HK-2 (cell line): ENCODE measurements around the gene ESAM.

Experiments used
- DNase-seq: peaks from one replicate; pipeline ENCODE4 v3.0.0-alpha.2; 2018; ENCODE audit not compliant: unreplicated experiment

The ESAM gene

GRCh38 chr11:124753205-124753604 is 8.9 kb downstream of the ESAM start:
- no peak for DNase-seq

- DNase-seq, result no peak
Observed at GRCh38 chr11:124752471-124753102, 9.5 kb downstream of the ESAM start.

GRCh38 chr11:124751741-124752470 is 10.2 kb downstream of the ESAM start, which contains the start of gene VSIG2:
VSIG2 (minus strand) TSS chr11:124752255; CDS start chr11:124752137, 118 bp downstream.
- no peak for DNase-seq

GRCh38 chr11:124751391-124751740 is 10.7 kb downstream of the ESAM start:
- no peak for DNase-seq

GRCh38 chr11:124749912-124750311 is 12.2 kb downstream of the ESAM start:
- no peak for DNase-seq

GRCh38 chr11:124748481-124749343 is 13.4 kb downstream of the ESAM start:
- no peak for DNase-seq

- no peak for DNase-seq
Observed at GRCh38 chr11:124748100-124748418, 14.0 kb downstream of the ESAM start.

GRCh38 chr11:124747406-124748099 is 14.5 kb downstream of the ESAM start:
- DNase-seq, result no peak

- peak; percentile 21 for DNase-seq
Observed at GRCh38 chr11:124746621-124747243, 15.4 kb downstream of the ESAM start.

GRCh38 chr11:124745835-124746620 is 16.1 kb downstream of the ESAM start:
- DNase-seq, result no peak

GRCh38 chr11:124745270-124745834 is 16.7 kb downstream of the ESAM start:
- DNase-seq, result no peak

GRCh38 chr11:124743050-124743449 is 19.0 kb downstream of the ESAM start:
- no peak for DNase-seq

- no peak for DNase-seq
Observed at GRCh38 chr11:124742555-124742954, 19.5 kb downstream of the ESAM start.

GRCh38 chr11:124740277-124740882 is 21.7 kb downstream of the ESAM start:
- DNase-seq, result no peak

GRCh38 chr11:124739479-124740276 is 22.4 kb downstream of the ESAM start, which contains the start of gene NRGN:
NRGN (plus strand) TSS chr11:124739942; CDS start chr11:124740085, 143 bp downstream.
- DNase-seq, result peak; percentile 83

GRCh38 chr11:124738713-124739478 is 23.2 kb downstream of the ESAM start:
- no peak for DNase-seq

GRCh38 chr11:124737638-124738305 is 24.3 kb downstream of the ESAM start:
- DNase-seq, result no peak

- DNase-seq, result no peak
Observed at GRCh38 chr11:124736736-124737135, 25.4 kb downstream of the ESAM start.
